IPS-18a (cell line): ENCODE results near the gene TRIO.

Experiments used
- H3K27ac ChIP-seq: one replicate; pipeline ENCODE4 v1.5.1; 2013; ENCODE audit warnings: low read length
- H3K27me3 ChIP-seq: one replicate; pipeline ENCODE4 v1.6.1; 2013; ENCODE audit warnings: mild to moderate bottlenecking, low read length; ENCODE audit not compliant: control insufficient read depth, insufficient read depth
- H3K36me3 ChIP-seq: one replicate; pipeline ENCODE4 v1.6.1; 2013; ENCODE audit warnings: low read depth, low read length; ENCODE audit not compliant: control insufficient read depth
- H3K4me1 ChIP-seq: one replicate; pipeline ENCODE4 v1.6.1; 2013; ENCODE audit warnings: low read depth, low read length; ENCODE audit not compliant: control insufficient read depth
- H3K4me3 ChIP-seq: one replicate; pipeline ENCODE4 v1.5.1; 2013; ENCODE audit warnings: low read length
- H3K9ac ChIP-seq: one replicate; pipeline ENCODE4 v1.6.1; 2013; ENCODE audit warnings: mild to moderate bottlenecking, low read length, moderate library complexity
- H3K9me3 ChIP-seq: one replicate; pipeline ENCODE4 v1.6.1; 2013; ENCODE audit warnings: low read depth, low read length; ENCODE audit not compliant: control insufficient read depth

TRIO gene

DNA sequence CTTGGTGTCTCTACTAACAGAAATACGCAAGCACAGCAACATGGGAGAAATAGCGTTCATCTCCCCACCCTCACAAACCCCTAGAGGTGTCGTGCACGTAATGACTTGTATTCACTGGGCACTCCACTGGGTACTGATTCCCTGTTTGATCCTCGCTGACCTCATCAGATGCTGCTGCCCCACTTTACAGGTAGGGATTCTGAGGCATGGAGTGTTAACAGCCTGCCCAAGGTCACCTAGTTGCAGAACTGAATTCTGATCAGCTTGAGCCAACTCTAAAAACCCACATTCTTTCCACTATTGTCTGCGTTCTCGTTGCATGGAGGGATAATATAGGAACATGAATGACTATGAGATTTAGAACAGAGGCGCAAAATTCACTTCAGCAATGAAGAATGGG, 96.3 kb downstream of the TRIO start:
- H3K9me3 ChIP-seq, result no peaks in the 10 kb centered on the region
- H3K27ac ChIP-seq, result no peak overlapping the region
- H3K36me3 ChIP-seq, result no peaks in the 10 kb centered on the region
- no peak overlapping the region for H3K4me3 ChIP-seq
- H3K9ac ChIP-seq, result no peak overlapping the region
- H3K27me3 ChIP-seq, result no peaks in the 10 kb centered on the region
- peaks cover 44% of the 10 kb centered on the region for H3K4me1 ChIP-seq

DNA sequence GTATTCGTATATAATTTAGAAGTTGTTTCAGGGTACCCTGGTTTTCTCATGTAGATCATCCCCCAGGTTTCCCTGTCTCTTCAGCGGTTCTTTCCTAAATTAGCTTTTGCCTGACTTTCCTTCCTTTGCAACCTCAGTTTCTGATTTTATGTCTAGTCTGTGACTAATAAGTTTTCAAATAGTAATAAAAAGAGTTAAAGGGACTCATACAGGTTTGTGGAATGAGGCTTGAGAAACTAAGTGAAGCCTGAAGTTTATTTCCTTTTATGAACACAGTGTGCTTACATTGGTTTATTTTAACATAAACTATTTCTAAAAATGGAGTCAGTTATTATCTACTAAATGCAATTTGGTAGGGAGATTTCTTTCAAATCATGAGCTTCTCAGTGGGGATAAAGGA, 96.8 kb downstream of the TRIO start:
- Histone ChIP-seq H3K9me3 (no peaks in the 10 kb centered on the region), H3K36me3 (no peaks in the 10 kb centered on the region), H3K4me3 (no peak overlapping the region), H3K4me1 (peaks cover 42% of the 10 kb centered on the region), H3K27ac (no peak overlapping the region), H3K27me3 (no peaks in the 10 kb centered on the region), H3K9ac (no peak overlapping the region)

DNA sequence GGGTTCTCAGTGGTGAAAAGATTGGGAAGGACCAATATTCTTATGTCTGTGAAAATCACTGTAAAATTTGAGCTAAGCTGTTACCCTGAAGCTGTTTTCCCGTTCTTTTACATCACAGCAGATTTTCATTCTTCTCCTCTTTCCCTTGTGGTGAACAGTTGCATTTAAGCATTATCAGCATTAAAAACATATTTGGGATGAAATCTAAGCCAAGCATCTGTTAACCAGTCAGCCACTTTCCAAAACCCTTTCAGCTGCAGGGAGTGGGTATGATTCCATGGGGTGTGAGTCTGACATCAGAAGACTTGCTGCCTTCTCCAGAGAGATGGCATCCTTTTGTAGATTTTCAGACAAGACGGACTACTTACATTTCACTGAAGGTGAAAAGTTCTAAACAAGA, 97.2 kb downstream of the TRIO start:
- Histone ChIP-seq H3K4me3 (no peak overlapping the region), H3K9ac (no peak overlapping the region)

DNA sequence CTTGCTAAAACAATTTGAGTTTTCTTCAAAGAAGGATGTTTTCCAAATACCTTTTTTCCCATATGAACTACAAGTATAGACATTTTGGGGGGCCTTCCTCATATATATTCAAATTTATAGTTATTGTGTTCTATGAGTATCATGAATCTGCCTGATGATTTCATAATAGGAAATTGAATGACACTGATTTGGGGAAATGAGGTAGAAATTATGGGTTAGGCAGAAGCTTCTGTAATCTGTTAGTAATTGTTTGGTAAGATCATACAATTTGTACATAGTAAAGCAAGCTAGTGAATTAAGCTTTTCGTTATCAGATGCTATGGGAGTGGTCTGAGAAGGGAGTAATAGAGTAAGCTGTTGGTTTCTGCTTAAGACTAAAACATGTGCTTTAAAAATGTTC, 98.0 kb downstream of the TRIO start:
- no peaks in the 10 kb centered on the region for H3K36me3 ChIP-seq
- no peaks in the 10 kb centered on the region for H3K9me3 ChIP-seq
- H3K27me3 ChIP-seq, result no peaks in the 10 kb centered on the region
- H3K9ac ChIP-seq, result no peak overlapping the region
- H3K4me3 ChIP-seq, result no peak overlapping the region
- peaks cover 42% of the 10 kb centered on the region for H3K4me1 ChIP-seq
- no peak overlapping the region for H3K27ac ChIP-seq

More for the DNA sequence above, 97.2 kb downstream of the TRIO start:
- no peaks in the 10 kb centered on the region for H3K27me3 ChIP-seq
- no peaks in the 10 kb centered on the region for H3K9me3 ChIP-seq
- no peaks in the 10 kb centered on the region for H3K36me3 ChIP-seq
- no peak overlapping the region for H3K27ac ChIP-seq
- peaks cover 42% of the 10 kb centered on the region for H3K4me1 ChIP-seq

DNA sequence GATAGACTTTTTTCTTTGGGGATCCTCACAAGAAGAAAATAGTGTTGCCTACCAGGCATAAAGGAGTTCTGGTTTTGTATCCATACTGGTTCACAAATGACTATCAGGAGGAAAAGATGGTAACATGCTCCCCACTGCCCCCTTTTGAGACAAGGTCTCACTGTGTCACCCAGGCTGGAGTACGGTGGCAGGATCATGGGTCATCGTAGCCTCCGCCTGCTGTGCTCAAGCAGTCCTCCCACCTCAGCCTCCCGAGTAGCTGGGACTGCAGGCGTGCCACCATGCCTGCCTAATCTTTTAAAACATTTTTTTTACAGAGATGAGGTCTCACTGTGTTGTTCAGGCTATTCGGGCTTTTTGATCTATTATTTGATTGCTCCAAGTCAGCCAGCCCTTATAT, 99.3 kb downstream of the TRIO start:
- H3K27ac ChIP-seq, result no peak overlapping the region
- H3K36me3 ChIP-seq, result no peaks in the 10 kb centered on the region
- no peaks in the 10 kb centered on the region for H3K9me3 ChIP-seq
- H3K27me3 ChIP-seq, result no peaks in the 10 kb centered on the region
- no peak overlapping the region for H3K4me3 ChIP-seq
- no peak overlapping the region for H3K9ac ChIP-seq
- H3K4me1 ChIP-seq, result peaks cover 37% of the 10 kb centered on the region

DNA sequence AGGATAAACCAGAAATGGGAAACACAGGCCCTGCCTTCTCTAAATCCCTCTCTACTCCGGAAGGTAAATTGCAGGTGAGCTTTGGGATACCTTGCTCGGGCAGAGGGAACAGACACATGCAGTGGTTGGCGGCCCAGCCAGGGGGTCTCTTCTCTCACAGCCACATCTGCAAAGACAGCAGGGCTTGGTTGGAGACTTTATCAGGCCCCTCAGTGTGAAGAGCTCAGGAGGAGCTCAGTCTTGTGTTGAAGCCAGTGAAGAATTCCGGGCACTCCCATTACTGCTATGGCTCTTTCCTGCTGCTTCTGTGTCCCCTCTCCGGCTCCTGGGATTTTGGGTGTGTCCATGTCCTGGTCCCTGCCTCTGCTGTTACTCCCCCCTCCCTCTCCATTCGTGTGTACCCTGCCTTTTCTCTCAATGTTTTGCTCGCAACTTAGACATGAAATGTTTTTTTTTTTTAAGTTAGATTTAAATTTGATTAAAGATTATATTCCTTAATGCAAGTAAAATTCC, 99.8 kb downstream of the TRIO start:
- no peak overlapping the region for H3K9ac ChIP-seq
- no peaks in the 10 kb centered on the region for H3K36me3 ChIP-seq
- no peaks in the 10 kb centered on the region for H3K27me3 ChIP-seq
- H3K4me3 ChIP-seq, result no peak overlapping the region
- H3K4me1 ChIP-seq, result peaks cover 32% of the 10 kb centered on the region
- H3K9me3 ChIP-seq, result no peaks in the 10 kb centered on the region
- H3K27ac ChIP-seq, result no peak overlapping the region

DNA sequence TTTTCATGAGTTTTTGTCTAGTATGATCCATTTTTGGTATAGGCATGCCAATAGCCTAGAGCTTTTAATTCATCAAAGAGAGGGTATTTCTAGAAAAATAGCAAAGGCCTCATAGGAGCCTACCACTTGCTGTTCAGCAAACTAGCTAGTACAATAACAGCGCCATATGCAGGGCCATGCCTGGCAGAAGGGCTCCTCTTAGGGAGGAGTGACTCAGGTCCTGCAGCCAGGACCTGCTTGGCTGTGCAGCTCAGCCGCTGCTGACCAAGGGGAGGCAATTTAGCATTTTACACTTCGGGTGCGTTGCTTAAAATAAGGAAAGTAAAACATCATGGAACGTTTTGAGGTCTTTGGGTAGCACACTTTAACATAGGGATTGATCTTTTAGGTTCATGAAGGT, 100.6 kb downstream of the TRIO start:
- H3K27me3 ChIP-seq, result no peaks in the 10 kb centered on the region
- no peaks in the 10 kb centered on the region for H3K9me3 ChIP-seq
- no peak overlapping the region for H3K27ac ChIP-seq
- no peaks in the 10 kb centered on the region for H3K36me3 ChIP-seq
- no peak overlapping the region for H3K9ac ChIP-seq
- H3K4me3 ChIP-seq, result no peak overlapping the region
- peaks cover 24% of the 10 kb centered on the region for H3K4me1 ChIP-seq

DNA sequence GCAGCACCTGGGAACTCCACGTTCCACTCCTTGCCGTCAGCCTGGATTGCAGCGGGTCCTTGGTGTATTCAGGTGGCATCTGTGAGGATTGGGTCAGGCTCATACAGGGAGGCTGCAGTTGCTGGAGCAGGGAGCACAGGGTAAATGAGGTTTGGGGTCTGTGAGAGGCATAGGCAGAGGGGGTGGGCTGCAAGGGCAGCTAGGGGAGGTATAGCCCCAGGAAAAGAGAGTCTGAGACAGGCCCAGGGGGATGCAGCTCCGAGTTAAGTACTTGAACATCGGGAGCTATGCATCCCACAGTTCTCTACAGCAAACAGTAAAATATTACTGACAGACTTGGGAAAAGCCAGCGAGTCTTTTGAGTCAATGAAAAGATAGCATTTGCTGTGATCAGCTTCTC, 101.6 kb downstream of the TRIO start:
- Histone ChIP-seq H3K9ac (no peak overlapping the region), H3K4me1 (peaks cover 23% of the 10 kb centered on the region), H3K27me3 (no peaks in the 10 kb centered on the region), H3K27ac (no peak overlapping the region), H3K4me3 (no peak overlapping the region), H3K9me3 (no peaks in the 10 kb centered on the region), H3K36me3 (no peaks in the 10 kb centered on the region)

DNA sequence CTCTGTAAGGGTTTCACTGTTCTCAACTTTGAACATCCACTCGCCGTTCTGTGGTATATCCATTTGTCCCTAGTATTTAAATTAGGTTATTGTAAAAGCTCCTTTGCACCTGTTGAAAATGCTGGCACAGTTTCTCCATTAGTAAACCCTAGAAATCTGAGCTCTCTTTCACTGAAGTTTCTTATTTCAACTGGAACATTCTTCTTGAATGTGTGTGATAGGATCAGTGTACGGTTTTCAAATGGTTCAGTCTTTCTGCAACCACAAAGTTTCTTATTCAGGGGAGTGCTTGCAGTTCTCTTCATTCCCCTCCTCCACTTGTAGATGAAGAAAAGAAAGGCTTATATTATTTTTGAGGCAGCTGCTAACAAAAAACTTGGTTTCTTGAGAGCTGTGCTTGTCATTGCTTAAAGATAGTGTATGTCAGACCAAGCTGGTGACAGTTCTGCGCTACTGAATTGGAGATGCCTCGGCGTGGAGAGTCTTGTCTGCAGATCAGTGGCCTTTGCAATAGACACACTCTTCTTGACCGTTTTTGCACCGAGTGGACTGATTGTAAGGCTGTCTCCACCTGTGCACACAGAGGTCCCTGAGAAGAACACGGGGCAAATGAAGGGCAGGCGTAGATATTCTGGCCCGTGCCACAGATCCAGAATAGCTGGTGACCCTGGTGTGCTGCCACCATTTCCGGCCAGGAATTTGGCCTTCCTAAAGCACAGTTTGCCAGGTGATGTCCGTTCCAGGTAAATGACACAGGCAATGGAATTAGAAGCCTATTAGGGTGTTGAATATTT, 102.2 kb downstream of the TRIO start:
- no peak overlapping the region for H3K27ac ChIP-seq
- H3K4me1 ChIP-seq, result peaks cover 23% of the 10 kb centered on the region
- H3K36me3 ChIP-seq, result no peaks in the 10 kb centered on the region
- no peaks in the 10 kb centered on the region for H3K9me3 ChIP-seq
- no peak overlapping the region for H3K9ac ChIP-seq
- no peak overlapping the region for H3K4me3 ChIP-seq
- no peaks in the 10 kb centered on the region for H3K27me3 ChIP-seq

DNA sequence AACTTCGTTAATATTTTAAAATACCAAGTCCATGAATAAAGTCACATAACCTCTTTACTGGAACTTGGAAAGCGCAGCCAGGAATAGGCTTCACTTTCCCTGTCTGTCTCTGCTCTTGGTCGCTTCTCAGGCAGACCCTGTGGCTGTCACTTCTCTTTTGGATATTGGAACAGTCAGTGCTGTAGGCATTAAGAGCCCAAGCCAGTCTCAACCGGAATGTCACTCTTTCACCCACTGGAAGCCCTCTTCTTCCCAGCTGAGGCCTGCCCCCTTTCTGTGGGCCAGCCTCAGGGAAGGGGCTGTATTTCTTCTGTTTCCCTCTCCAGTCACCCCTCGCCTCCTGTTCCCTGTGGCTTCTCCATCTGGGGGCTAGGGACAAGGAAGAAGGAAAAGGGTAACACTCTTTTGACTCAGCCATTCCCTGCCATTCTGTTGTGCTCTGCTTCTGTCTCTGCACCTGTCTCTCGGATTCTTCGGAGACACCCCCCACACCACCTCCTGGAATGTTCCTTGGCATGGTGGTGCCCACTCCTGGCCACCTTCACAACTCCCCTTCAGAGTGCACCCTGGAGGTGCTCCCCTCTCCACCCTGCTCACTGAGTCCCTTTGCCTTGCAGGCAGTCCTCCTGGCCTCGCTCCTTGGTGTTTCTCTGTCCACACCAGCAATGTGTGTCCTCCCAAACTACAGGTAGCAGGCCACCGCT, 103.4 kb downstream of the TRIO start:
- no peaks in the 10 kb centered on the region for H3K27me3 ChIP-seq
- H3K9ac ChIP-seq, result no peak overlapping the region
- H3K4me1 ChIP-seq, result peaks cover 21% of the 10 kb centered on the region
- H3K4me3 ChIP-seq, result no peak overlapping the region
- no peak overlapping the region for H3K27ac ChIP-seq
- H3K9me3 ChIP-seq, result no peaks in the 10 kb centered on the region
- H3K36me3 ChIP-seq, result no peaks in the 10 kb centered on the region

DNA sequence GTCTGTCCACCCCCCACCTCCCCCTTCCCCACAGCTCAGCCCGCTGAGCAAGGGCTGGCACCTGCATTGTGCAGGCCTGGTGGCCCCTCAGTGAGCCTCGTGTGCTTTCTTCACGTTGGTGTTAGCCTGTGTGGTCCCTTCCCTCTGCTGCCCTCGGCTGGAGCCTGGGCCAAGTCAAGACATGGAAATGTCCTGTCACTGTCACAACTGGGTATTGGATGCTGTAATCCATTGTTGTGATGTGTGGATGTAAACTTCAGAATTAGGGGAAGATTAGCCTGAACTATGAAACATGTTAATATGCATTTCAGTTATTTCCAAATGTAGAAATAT, 103.9 kb downstream of the TRIO start:
- no peaks in the 10 kb centered on the region for H3K36me3 ChIP-seq
- H3K27me3 ChIP-seq, result no peaks in the 10 kb centered on the region
- no peaks in the 10 kb centered on the region for H3K9me3 ChIP-seq
- H3K4me3 ChIP-seq, result no peak overlapping the region
- peaks cover 21% of the 10 kb centered on the region for H3K4me1 ChIP-seq
- H3K27ac ChIP-seq, result no peak overlapping the region
- H3K9ac ChIP-seq, result no peak overlapping the region
